Measurements from ENCODE around the gene PIEZO2.

Gene PIEZO2

DNA sequence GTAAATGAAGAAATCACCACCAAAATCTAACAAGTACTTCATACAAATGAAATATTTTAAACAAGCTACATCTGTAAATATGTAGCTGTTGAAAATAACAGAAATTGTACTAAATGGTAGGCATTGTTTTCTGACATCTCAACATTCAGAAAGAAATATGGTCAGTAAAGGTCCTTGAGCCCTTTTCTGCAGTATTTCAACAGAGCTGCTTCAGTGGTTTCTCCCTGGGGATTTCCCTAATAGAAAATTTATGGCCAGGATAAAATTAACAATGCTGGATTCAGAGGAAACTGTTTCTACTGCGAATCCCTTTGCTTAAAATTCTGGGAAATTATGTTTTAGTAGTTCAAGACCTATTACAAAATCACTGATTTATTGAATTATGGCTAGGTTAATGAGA lies 256.6 kb downstream of the PIEZO2 start:
- TF ChIP-seq JUND (IDR thresholded peaks at IDR 0.05; ENCODE audit: low read depth): no peak
- DNase-seq (ENCODE audit: low read depth in 1 of 2, low spot score in 1 of 2): no peak
- in situ Hi-C loops (cut with HindIII; ENCODE audit: low pct_unique_long_range_greater_than_20kb, low sequenced_read_pairs): no loop called here

DNA sequence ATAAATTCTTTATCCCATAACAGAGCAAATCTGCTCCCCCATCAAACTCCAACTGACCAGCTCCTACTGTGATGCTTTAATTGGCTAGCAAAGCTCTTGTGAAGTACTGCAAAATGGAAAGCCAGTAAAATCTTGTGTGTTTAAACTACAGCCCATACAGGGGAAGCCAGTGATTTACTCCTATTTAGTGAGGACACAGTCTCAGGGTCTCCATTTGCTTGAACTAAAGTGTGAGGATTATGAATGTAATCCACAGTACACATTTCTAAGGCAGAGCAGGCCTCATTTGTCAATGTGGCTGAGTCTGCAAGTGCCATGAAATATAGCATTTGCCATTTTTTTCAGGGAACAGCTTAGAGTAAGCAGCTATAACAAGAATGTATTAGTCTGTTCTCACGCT lies 259.3 kb downstream of the PIEZO2 start:
- in situ Hi-C loops (cut with HindIII; ENCODE audit: low pct_unique_long_range_greater_than_20kb, low sequenced_read_pairs): no loop called here
- TF ChIP-seq JUND (IDR thresholded peaks at IDR 0.05; ENCODE audit: low read depth): no peak
- no peak for DNase-seq (ENCODE audit: low read depth in 1 of 2, low spot score in 1 of 2)

DNA sequence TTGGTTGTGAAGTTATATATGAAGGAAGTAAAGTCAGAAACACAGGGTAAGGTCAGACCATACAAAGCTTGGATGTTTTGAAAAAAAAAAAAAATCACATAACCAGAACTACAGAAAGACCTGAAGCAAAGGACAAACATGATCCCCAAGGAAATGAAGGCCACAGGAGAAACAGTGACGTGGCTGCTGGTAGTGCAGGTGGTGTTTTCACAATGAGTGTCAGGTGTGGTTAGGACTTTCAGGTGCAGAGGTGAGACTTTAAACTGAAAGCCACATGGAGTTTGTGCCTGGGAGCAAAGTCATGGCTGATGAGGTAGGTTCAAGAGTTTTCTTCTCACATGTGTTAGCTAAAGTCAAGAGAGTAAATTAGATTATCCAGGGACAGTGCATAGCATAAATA lies 270.7 kb downstream of the PIEZO2 start:
- no peak for DNase-seq (ENCODE audit: low read depth in 1 of 2, low spot score in 1 of 2)
- no peak for TF ChIP-seq JUND (IDR thresholded peaks at IDR 0.05; ENCODE audit: low read depth)
- in situ Hi-C loops (cut with HindIII; ENCODE audit: low pct_unique_long_range_greater_than_20kb, low sequenced_read_pairs): no loop called here

DNA sequence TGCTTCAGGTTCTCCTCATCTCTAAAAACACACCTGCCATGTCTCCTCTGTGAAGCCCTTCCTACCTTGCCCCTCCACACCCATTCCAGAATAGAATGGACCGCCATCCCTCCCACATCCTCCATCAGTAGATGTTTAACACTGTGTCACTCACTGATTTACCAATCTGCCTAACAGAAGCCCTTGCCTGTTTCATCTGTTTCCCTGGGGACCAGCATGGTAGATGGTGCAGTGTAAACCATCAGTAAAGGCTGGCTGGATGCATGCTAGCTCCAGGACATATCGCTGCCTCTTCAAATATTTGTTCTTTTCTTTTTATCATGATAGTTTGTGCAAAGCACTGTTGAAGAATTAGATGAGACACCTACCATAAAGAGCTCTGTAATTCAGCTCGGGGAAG lies 271.4 kb downstream of the PIEZO2 start:
- in situ Hi-C loops (cut with HindIII; ENCODE audit: low pct_unique_long_range_greater_than_20kb, low sequenced_read_pairs): no loop called here
- TF ChIP-seq JUND (IDR thresholded peaks at IDR 0.05; ENCODE audit: low read depth): no peak
- no peak for DNase-seq (ENCODE audit: low read depth in 1 of 2, low spot score in 1 of 2)

DNA sequence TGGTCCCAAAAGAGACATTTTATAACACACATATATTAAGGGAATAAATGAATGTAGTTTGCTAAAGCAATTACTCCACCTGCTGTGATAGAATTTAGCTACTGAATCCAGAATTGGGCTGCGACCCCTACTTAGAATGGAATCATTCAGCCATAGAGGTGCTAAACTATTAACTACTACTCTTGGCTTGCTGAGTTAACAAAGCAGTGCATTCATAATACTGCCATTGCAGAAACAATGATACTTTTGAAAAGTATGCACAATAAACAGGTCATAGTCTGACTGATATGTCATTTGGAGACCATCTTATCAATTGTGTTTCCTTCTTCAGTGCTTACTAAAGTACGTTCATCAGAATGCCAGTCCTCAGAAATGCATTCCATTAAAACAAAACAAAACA lies 273.6 kb downstream of the PIEZO2 start:
- in situ Hi-C loops (cut with HindIII; ENCODE audit: low pct_unique_long_range_greater_than_20kb, low sequenced_read_pairs): no loop called here
- no peak for TF ChIP-seq JUND (IDR thresholded peaks at IDR 0.05; ENCODE audit: low read depth)
- DNase-seq (ENCODE audit: low read depth in 1 of 2, low spot score in 1 of 2): no peak

DNA sequence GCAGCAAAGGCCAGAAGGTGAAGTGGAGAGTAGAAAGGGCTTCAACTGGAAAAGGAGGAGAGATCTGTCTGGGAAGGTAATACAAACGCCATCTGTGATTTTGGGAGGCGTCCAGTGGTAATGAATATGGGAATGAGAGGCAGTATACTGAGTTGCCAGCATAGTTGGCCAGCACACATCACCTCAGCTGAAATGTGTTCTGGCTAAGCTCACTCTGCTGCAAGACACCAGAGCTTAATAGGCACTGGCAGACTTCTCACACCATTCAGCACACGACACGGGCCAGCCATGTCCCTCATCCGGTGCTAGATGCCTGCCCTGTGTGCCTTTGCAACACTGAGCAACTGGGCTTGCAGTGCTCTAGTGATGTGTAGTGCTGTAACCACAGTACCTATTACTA lies 277.1 kb downstream of the PIEZO2 start:
- no peak for DNase-seq (ENCODE audit: low read depth in 1 of 2, low spot score in 1 of 2)
- no peak for TF ChIP-seq JUND (IDR thresholded peaks at IDR 0.05; ENCODE audit: low read depth)
- in situ Hi-C loops (cut with HindIII; ENCODE audit: low pct_unique_long_range_greater_than_20kb, low sequenced_read_pairs): no loop called here

DNA sequence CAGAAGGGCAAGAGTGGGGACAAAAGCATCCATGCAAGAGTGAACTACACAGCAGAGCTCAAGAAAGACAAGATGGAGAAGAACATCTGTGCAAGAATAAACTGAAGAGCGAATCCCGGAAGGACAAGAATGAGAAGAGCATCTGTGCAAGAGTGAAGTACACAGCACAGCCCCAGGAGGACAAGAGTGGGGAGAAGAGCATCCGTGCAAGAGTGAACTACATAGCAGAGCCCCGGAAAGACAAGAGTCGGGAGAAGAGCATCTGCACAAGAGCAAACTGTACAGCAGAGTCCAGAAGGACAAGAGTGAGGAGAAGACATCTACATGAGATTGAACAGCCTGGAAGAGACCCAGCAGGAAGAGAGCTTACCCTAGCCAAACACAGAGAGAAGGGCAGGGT lies 284.6 kb downstream of the PIEZO2 start:
- DNase-seq (ENCODE audit: low read depth in 1 of 2, low spot score in 1 of 2): no peak
- in situ Hi-C loops (cut with HindIII; ENCODE audit: low pct_unique_long_range_greater_than_20kb, low sequenced_read_pairs): no loop called here
- TF ChIP-seq JUND (IDR thresholded peaks at IDR 0.05; ENCODE audit: low read depth): no peak

DNA sequence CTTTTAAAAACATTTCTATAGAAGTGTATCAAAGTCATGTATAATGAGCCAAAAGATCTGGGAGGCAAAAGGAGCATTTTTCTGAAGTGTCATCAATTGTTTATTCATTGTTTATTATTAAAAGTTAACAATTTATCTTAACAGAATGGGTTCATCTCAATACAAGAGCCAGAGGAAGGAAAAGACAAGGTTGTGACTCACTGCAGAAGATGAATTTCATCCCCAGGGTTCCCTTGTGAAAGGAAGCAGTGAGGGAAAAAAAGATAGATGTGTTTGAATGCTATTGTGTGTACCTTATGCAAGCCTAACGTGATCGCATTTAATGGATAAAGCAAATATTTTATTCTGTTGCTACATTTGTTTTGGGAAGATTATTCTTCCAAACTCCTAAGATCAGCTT lies 286.3 kb downstream of the PIEZO2 start:
- in situ Hi-C loops (cut with HindIII; ENCODE audit: low pct_unique_long_range_greater_than_20kb, low sequenced_read_pairs): no loop called here

DNA sequence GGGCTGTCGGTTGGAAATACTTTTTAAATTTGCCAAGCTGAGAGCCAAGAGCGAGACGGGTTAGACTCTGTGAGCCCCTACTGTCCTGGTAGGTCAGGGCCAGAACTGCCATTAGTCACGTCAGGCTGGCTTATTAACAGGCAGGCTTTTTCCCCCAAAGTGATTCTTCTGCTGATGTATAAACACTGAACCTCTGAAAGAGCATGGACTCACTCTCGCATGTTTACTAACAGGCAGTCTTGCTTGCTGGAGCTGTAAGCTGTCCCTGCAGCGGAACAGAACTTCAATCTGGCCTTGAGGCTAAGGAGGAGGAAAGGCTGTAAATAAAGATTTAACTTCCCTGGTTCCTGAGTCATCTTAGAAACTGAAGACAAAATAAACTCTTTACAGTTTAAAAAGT lies 288.4 kb downstream of the PIEZO2 start:
- no peak for DNase-seq (ENCODE audit: low read depth in 1 of 2, low spot score in 1 of 2)
- TF ChIP-seq JUND (IDR thresholded peaks at IDR 0.05; ENCODE audit: low read depth): no peak
- in situ Hi-C loops (cut with HindIII; ENCODE audit: low pct_unique_long_range_greater_than_20kb, low sequenced_read_pairs): no loop called here

More for the DNA sequence above, 286.3 kb downstream of the PIEZO2 start:
- DNase-seq (ENCODE audit: low read depth in 1 of 2, low spot score in 1 of 2): no peak
- TF ChIP-seq JUND (IDR thresholded peaks at IDR 0.05; ENCODE audit: low read depth): no peak

DNA sequence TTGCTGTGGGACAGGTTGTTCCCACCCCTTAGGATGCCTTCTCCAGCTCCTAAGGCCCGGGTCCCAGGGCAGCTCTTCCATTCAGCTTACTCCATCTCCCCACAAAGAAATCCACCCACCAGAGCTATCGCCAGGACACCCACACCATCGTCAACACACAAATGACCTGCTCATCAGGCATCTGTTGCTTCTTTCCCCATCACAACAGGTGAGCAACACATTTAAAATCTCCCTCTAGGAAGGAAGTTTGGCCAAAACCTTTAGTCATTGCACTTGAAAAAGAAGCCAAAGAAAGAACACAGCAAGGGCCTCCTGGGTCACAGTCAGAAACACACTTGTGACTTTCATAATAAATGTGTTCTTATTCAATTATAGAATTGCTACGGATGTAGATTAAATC lies 289.0 kb downstream of the PIEZO2 start:
- no peak for DNase-seq (ENCODE audit: low read depth in 1 of 2, low spot score in 1 of 2)
- no peak for TF ChIP-seq JUND (IDR thresholded peaks at IDR 0.05; ENCODE audit: low read depth)
- in situ Hi-C loops (cut with HindIII; ENCODE audit: low pct_unique_long_range_greater_than_20kb, low sequenced_read_pairs): no loop called here

DNA sequence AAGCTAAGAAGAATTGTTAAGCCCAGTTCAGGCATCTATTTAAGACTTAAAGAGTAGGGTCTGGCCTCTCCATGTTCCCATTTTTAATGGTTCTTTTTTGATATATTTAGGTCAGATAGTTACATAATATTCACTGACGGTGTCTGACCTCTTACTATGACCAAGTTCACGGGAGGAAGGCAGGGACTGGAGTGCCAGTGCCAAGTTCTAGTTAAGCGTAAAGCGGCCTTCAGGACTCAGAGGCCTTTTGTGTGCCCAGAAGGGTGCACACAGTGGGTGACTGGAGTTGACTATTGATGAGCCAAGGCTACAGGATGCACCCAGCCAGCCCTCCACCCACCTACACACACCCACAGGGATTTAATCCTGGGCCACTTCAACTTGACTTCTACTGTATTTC lies 290.9 kb downstream of the PIEZO2 start:
- DNase-seq (ENCODE audit: low read depth in 1 of 2, low spot score in 1 of 2): no peak
- in situ Hi-C loops (cut with HindIII; ENCODE audit: low pct_unique_long_range_greater_than_20kb, low sequenced_read_pairs): no loop called here
- no peak for TF ChIP-seq JUND (IDR thresholded peaks at IDR 0.05; ENCODE audit: low read depth)

DNA sequence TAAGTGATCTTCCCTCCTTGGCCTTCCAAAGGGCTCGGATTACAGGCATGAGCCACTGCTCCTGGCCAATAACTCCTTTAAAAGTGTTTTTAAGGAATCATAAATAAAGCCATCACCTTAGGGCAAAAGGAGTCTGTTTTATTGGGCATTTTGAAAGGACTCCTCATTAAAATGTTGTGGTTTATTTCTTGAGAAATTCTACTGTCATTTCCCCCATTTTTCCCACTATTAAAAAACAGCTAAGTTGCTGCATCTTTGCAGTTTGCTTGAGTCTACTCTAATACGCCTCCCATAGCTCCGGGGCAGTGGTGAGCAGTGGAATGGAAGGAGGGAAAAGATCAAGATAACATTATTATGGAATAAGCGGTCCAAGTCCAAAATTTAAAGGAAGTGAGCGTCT lies 293.2 kb downstream of the PIEZO2 start:
- TF ChIP-seq JUND (IDR thresholded peaks at IDR 0.05; ENCODE audit: low read depth): no peak
- DNase-seq (ENCODE audit: low read depth in 1 of 2, low spot score in 1 of 2): no peak
- in situ Hi-C loops (cut with HindIII; ENCODE audit: low pct_unique_long_range_greater_than_20kb, low sequenced_read_pairs): no loop called here

DNA sequence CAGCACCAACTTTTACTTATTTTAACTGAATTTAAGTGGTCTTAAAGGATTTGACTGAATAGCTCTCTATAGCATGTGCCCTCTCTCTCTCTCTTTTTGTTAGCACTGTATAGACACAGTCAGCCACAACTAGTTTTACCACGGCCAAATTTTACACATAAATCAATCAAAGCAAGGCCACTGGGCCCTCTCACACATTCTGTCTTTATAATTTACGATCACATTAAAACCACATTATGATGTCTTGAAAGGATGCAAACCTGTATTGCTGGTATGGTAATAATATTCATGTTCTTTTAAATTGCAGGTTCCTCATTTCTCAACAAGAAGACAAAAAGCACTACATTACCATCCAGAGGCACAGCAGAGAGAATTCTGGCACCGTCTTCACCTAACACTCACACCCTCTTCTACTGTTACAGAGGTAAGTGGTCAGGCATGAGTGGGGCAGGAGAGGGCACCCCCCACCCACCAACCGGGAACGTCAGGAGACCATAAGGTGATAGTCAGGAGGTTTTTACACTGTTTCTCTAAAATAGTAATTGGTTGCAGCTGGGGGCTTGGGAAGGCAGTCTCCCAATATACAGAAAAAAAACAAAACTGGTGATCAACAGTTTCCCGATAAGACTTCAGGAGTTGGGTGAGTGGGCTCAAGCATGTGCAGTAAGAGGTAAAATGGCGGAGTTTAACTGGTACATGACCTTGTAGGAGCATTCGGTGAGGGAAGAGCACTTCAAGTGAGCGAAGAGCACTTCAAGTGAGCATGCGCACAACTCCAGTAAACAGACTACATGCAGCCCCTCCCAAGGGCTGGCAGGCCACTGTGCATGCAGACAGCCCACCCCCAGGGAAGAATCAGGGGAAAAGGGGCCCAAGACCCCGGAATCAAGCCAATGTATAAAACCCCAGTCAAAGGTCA lies 296.7 kb downstream of the PIEZO2 start:
- DNase-seq (ENCODE audit: low read depth in 1 of 2, low spot score in 1 of 2): no peak
- in situ Hi-C loops (cut with HindIII; ENCODE audit: low pct_unique_long_range_greater_than_20kb, low sequenced_read_pairs): no loop called here
- no peak for TF ChIP-seq JUND (IDR thresholded peaks at IDR 0.05; ENCODE audit: low read depth)
